ENCODE data around the gene CRTC3.

- TF ChIP-seq CTCF (IDR thresholded peaks at IDR 0.05) (no peak), EP300 (IDR thresholded peaks at IDR 0.05) (no peak)
Observed at GRCh38 chr15:90641581-90642463, 112.1 kb downstream of the CRTC3 start.

Data from esophagus muscularis mucosa (tissue), 3 donors.